NCI-H2029 treated with DMSO at 0.1 percent for 48 hours (cell line): Measurements from ENCODE around the gene FAM168B.

Source experiments
- DNase-seq: peaks from one replicate; lab custom pipeline; 2025; lab: John Stamatoyannopoulos, UW

Gene FAM168B

GRCh38 chr2:131039908-131040660, 53.2 kb downstream of the FAM168B start:
- DNase-seq, result no peak

GRCh38 chr2:131039535-131039907, 53.7 kb downstream of the FAM168B start:
- no peak for DNase-seq

GRCh38 chr2:131039101-131039440, 54.2 kb downstream of the FAM168B start:
- DNase-seq, result no peak

GRCh38 chr2:131038258-131039100, 54.8 kb downstream of the FAM168B start:
- no peak for DNase-seq

GRCh38 chr2:131037398-131038257, 55.6 kb downstream of the FAM168B start:
- no peak for DNase-seq

- no peak for DNase-seq
Measured at GRCh38 chr2:131036696-131037397, 56.4 kb downstream of the FAM168B start.

- no peak for DNase-seq
Measured at GRCh38 chr2:131036269-131036668, 57.0 kb downstream of the FAM168B start.

GRCh38 chr2:131035826-131036231, 57.4 kb downstream of the FAM168B start:
- DNase-seq, result no peak

- DNase-seq, result no peak
Measured at GRCh38 chr2:131035112-131035825, 58.0 kb downstream of the FAM168B start.

GRCh38 chr2:131034122-131035051, 58.9 kb downstream of the FAM168B start:
- no peak for DNase-seq

GRCh38 chr2:131033786-131034121, 59.5 kb downstream of the FAM168B start:
- no peak for DNase-seq

GRCh38 chr2:131032393-131032836, 60.8 kb downstream of the FAM168B start:
- DNase-seq, result no peak

GRCh38 chr2:131031875-131032274, 61.4 kb downstream of the FAM168B start:
- DNase-seq, result no peak

- no peak for DNase-seq
Measured at GRCh38 chr2:131031431-131031841, 61.8 kb downstream of the FAM168B start.

GRCh38 chr2:131030478-131030971, 62.7 kb downstream of the FAM168B start:
- no peak for DNase-seq

GRCh38 chr2:131029812-131030211, 63.4 kb downstream of the FAM168B start:
- DNase-seq, result no peak

GRCh38 chr2:131027566-131028528, 65.4 kb downstream of the FAM168B start:
- DNase-seq, result no peak

GRCh38 chr2:131026919-131027318, 66.3 kb downstream of the FAM168B start:
- no peak for DNase-seq

- DNase-seq, result no peak
Measured at GRCh38 chr2:131023758-131024157, 69.5 kb downstream of the FAM168B start.
